Hematopoietic multipotent progenitor cell treated with erythropoietin and hydrocortisone succinate and interleukin-3 and kit ligand, for 4 days (in vitro differentiated cells): Measurements from ENCODE around the gene PTRHD1.

ENCODE experiments used
- DNase-seq: peaks from one replicate; pipeline ENCODE4 v3.0.0-alpha.2; 2015

PTRHD1 gene

GRCh38 chr2:24828238-24828996 lies 35.2 kb upstream of the PTRHD1 start:
- no peak for DNase-seq

- DNase-seq, result peak; percentile 93
These were observed 34.4 kb upstream of the PTRHD1 start for GRCh38 chr2:24827321-24828237.

- peak; percentile 53 for DNase-seq
These were observed 33.6 kb upstream of the PTRHD1 start for GRCh38 chr2:24826773-24827145.

GRCh38 chr2:24825883-24826772 lies 32.9 kb upstream of the PTRHD1 start:
- no peak for DNase-seq

DNA sequence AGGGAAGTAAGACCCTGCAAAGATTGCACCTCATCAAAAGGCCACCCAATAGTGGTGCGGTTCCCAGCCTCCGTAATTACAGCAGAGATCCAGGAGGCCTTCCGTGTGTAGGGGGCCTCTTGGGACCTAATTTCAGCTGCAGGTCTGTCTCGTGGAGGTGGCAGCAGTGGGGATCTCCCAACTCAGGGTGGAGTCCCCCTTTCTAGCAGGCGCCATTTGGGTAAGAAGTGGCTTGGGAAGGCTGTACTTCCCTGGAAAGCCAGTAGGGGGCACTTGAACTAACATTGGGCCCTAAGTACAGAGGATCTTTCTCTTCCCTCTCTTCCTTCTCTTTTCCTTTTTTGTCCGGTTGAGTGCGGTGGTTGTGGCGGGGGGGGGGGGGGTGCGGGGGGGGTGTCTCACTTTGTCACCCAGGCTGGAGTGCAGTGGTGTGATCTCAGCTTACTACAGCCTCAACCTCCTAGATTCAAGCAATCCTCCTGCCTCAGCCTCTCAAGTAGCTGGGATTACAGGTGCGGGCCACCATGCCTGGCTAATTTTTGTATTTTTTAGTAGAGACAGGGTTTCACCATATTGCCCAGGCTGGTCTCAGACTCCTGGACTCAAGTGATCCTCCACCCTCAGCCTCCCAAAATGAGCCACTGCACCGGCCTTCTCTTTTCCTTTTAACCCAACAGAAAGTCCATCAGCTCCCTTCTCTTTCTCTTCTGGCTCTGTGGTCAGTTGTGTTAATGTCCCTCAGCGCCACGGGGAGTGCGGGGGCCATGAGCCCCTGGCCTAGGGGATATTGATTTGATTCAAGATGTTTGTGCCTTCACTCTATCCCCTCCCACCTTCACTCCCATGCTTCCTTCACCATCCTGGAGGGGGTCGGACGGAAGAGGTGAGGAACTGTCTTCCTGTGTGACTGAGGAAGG lies 32.0 kb upstream of the PTRHD1 start:
- DNase-seq, result peak; percentile 42

- DNase-seq, result no peak
These were observed 30.9 kb upstream of the PTRHD1 start for GRCh38 chr2:24824071-24824588.

DNA sequence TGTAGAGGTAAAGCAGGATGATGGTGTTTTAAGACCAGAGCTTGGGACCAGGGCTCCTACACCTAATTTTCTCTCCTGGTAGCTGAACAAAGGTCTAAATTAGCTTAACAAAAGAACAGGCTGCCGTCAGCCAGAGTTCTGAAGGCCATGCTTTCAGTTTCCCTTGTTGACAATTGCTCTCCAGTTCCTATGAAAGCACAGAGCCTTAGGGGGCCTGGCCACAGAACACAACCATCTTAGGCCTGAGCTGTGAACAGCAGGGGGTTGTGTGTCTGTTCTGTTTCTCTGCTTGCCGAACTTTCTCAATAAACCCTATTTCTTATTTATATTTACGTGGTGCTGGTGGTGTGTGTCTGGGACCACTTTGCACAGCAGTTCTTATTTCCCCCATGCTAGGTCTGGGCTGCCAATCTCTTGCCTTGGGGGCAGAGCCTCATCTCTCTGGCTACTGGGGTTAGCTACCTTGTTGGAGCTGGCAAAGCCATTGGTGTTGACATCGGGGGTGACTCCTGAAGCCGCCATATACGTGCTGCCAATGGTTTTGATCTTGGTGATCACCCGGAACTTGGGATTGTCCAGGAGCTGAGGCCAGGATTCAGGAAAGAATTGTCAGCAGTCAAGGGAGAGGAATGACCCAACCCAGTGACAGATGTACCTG lies 29.0 kb upstream of the PTRHD1 start:
- no peak for DNase-seq

- no peak for DNase-seq
These were observed 28.3 kb upstream of the PTRHD1 start for GRCh38 chr2:24821433-24821891.

DNA sequence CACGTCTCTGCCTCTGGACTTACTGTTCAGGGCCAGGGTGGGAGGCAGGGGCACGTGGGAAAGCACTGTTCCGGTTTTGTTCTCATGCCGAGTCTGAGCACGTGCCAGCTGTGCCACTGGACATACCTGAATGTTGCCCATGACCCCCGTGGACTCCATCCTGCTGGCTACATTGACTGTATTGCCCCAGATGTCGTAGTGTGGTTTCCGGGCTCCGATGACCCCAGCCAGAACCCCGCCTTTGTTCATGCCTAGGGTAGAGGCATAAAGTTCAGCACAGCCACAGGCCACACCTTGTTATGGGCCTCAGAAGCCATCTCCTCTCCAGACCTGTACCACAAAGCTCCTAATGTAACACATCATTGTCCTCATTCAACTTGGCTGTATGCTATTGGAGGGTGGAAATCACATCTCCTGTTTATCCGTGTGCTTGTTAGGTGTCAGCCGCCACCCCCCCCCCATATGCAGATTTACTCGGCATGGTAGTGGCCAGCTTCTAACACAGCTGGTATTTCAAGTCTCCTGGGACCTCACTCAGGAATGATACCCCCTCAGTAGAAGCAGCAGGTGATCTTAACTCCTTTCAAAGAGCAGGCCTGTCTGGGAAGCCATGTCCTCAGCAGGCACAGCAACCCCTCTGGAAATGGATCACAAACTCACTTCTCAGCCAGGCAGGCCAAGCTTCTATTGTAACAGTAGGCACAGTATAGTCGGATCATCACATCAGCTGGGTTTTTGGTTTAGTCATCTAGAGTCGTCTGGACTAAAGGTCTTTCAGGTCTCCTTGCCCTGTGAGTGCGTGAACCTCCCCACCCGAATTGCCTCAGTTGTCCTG lies 27.6 kb upstream of the PTRHD1 start:
- DNase-seq, result no peak

GRCh38 chr2:24820175-24820513 lies 27.0 kb upstream of the PTRHD1 start:
- DNase-seq, result no peak

GRCh38 chr2:24819442-24820174 lies 26.4 kb upstream of the PTRHD1 start:
- DNase-seq, result no peak

GRCh38 chr2:24818721-24819167 lies 25.6 kb upstream of the PTRHD1 start:
- DNase-seq, result peak; percentile 79

DNA sequence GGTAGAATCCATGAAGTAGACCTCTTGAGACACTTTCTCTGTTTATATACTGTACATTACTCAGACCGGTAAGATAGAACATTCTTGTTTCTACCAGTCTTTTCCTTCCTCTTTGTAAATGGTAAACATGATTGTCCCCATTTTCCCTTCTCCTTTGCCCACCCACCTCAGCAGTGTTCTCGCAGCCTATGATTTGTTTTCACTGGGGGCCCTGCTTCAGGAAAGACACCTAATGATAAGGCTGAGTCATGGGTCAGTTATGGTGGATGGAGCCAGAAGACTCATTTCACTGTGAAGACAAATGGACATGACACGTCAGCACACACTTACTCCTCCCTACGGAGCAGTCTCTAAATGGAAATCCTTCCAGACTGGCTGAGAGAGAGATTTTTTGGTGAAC lies 23.7 kb upstream of the PTRHD1 start:
- DNase-seq, result no peak

- DNase-seq, result no peak
These were observed 23.2 kb upstream of the PTRHD1 start for GRCh38 chr2:24816404-24816803.

DNA sequence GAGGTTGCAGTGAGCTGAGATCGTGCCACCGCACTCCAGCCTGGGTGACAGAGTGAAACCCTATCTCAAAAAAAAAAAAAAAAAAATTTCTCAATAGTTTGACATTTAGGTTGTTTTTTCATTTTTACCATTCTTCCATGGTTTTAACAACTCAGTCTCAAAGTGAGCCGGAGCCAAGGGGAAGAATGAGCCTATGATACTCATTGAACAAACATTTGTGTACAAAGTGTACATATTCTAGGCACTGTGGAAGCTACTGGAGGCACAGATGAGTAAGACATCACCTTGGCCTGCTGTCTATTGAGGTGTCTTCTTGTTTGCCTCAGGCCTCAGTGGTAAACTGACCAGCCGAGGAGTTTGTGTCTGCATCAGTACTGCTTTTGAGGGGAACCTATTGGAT lies 22.0 kb upstream of the PTRHD1 start:
- DNase-seq, result no peak

DNA sequence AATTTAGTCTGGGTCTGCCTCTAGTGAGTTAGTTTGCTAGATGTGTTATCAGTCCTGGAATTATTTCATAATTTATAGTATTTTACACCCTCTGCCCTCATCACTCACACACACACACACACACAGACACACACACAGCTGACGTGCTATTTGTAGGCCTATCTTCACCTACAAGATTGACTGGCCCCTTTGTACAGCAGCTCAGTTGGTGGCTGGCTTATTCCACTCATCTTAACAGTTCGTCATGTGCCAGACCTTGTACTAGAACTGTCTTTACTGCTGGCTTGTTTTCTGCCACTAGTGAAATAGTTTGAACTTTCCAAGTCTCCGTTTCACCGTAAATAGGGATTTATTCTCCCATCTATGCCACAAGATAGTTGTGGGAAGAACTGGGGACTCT lies 21.3 kb upstream of the PTRHD1 start:
- DNase-seq, result no peak

GRCh38 chr2:24813691-24814137 lies 20.5 kb upstream of the PTRHD1 start:
- DNase-seq, result no peak

- no peak for DNase-seq
These were observed 16.3 kb upstream of the PTRHD1 start for GRCh38 chr2:24809316-24810007.

DNA sequence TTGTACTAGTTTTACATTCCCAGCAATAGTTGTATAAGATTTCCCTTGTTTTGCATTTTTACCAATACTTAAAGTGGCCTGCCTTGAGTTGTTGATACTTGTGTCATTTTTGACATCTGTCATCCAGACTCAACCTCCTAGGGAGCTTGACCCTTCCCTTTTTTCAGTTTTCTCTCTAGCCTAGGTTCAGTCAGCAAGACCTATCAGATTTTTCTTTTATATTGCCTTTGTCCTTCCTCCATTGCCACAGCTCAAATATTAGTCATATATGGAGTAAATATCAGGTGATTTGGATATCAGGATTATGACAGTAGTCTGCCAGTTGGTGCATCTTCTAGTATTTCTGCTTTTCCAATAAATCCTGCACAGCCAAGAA lies 13.5 kb upstream of the PTRHD1 start:
- DNase-seq, result no peak
